Measurements from ENCODE around the gene HSD3B2. TPM values are rescaled to one million over a fixed set of nuclear protein-coding genes. Genes with fewer than 3 reads are reported as not detected.

Gene HSD3B2
- total RNA-seq, 5 donors from 2014 or later (not counting 1 experiment from before 2014, with no cell fraction given): 0.59 to 2.6 (median 1.1) TPM; not detected in 2

GRCh38 chr1:119471566-119471965 lies 56.6 kb downstream of the HSD3B2 start:
- Histone ChIP-seq H3K9me3 (no peaks in the 10 kb centered on the region), H3K4me1 (ENCODE audit: control insufficient read depth in 1 of 2, extremely low read depth in 1 of 2, insufficient read depth in 2 of 2, low read length in 2 of 2) (no peaks in the 10 kb centered on the region), H3K27ac (ENCODE audit: low read length) (no peak overlapping the region), H3K27me3 (replicated peaks in 1 of 2; ENCODE audit: control insufficient read depth in 2 of 2, extremely low read depth in 1 of 2, insufficient read depth in 2 of 2, low read length in 1 of 2) (no peaks in the 10 kb centered on the region), H3K4me3 (ENCODE audit: control insufficient read depth in 1 of 2, extremely low read depth in 1 of 2, low read length in 1 of 2) (no peak overlapping the region), H3K36me3 (ENCODE audit: control insufficient read depth in 2 of 2, extremely low read depth in 1 of 2, insufficient read depth in 1 of 2, low read length in 1 of 2) (no peaks in the 10 kb centered on the region)
- no peak overlapping the region for H3K4me3 Mint-ChIP-seq
- no peaks in the 10 kb centered on the region for H3K9me3 Mint-ChIP-seq
- CTCF ChIA-PET: no interaction called here
- no peak for DNase-seq
- no peak for ATAC-seq (replicated peaks in 1 of 4)
- WGBS (ENCODE audit: insufficient coverage): 95% methylated on average over 3 of the region's 5 CpGs
- peaks cover 5 to 9% of the 10 kb centered on the region in 2 donors for H3K27me3 Mint-ChIP-seq
- H3K36me3 Mint-ChIP-seq: no peaks in the 10 kb centered on the region
- H3K4me1 Mint-ChIP-seq: no peaks in the 10 kb centered on the region
- H3K27ac Mint-ChIP-seq: no peak overlapping the region
- POLR2A ChIA-PET: no interaction called here

- H3K27ac ChIP-seq (ENCODE audit: low read length): no peak overlapping the region
- ChIA-PET CTCF (no interaction called here), POLR2A (no interaction called here)
- Mint-ChIP-seq H3K4me3 (no peak overlapping the region), H3K4me1 (no peaks in the 10 kb centered on the region), H3K9me3 (no peaks in the 10 kb centered on the region), H3K27me3 (peaks cover 5 to 9% of the 10 kb centered on the region in 2 donors), H3K27ac (no peak overlapping the region), H3K36me3 (no peaks in the 10 kb centered on the region)
- no peaks in the 10 kb centered on the region for H3K4me1 ChIP-seq (ENCODE audit: control insufficient read depth in 1 of 2, extremely low read depth in 1 of 2, insufficient read depth in 2 of 2, low read length in 2 of 2)
- H3K27me3 ChIP-seq (replicated peaks in 1 of 2; ENCODE audit: control insufficient read depth in 2 of 2, extremely low read depth in 1 of 2, insufficient read depth in 2 of 2, low read length in 1 of 2): no peaks in the 10 kb centered on the region
- H3K36me3 ChIP-seq (ENCODE audit: control insufficient read depth in 2 of 2, extremely low read depth in 1 of 2, insufficient read depth in 1 of 2, low read length in 1 of 2): no peaks in the 10 kb centered on the region
- WGBS (ENCODE audit: insufficient coverage): 34% methylated on average over 2 of the region's 5 CpGs
- H3K4me3 ChIP-seq (ENCODE audit: control insufficient read depth in 1 of 2, extremely low read depth in 1 of 2, low read length in 1 of 2): no peak overlapping the region
- DNase-seq (no peak), ATAC-seq (replicated peaks in 1 of 4) (no peak)
- H3K9me3 ChIP-seq: no peaks in the 10 kb centered on the region
These were observed 57.3 kb downstream of the HSD3B2 start for GRCh38 chr1:119472080-119472818.

Other genes starting within 250 kb of the HSD3B2 start
- gene HAO2, start 46.4 kb upstream of the HSD3B2 start, total RNA-seq: not detected
- gene HSD3B1, start 92.1 kb downstream of the HSD3B2 start, total RNA-seq: not detected
- under 1 TPM in 3 of 5 donors, not detected in 2; 0.06 to 0.16 (median 0.09) TPM for gene ZNF697, start 233.1 kb downstream of the HSD3B2 start, total RNA-seq

All from T-cell (primary cell).